ENCODE data around the gene GAK.
"Not testable (repeated sequence)": the region's sequence is repeated elsewhere in the genome, so short reads cannot be mapped to it uniquely, and the experiment has no call there.

GAK gene

DNA sequence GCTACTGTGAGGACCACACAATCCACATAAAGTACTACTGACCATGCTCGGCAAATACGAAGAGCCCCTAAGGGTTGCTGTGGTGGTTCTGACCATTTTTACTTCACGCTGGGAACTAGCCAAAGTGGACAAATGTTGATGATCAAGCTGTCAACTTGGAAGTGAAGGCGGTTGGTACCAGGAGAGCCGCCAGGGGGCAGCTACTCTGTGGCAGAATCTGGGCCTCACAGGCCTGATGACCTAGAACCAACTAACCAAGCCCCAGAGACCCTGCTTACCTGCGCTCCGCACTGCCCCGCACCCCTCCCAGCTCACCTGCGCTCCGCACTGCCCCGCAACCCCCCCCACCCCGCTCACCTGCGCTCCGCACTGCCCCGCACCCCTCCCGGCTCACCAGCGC is 5.6 kb downstream of the GAK start:
- DNase-seq (ENCODE audit: low read depth in 2 of 2): no peak

DNA sequence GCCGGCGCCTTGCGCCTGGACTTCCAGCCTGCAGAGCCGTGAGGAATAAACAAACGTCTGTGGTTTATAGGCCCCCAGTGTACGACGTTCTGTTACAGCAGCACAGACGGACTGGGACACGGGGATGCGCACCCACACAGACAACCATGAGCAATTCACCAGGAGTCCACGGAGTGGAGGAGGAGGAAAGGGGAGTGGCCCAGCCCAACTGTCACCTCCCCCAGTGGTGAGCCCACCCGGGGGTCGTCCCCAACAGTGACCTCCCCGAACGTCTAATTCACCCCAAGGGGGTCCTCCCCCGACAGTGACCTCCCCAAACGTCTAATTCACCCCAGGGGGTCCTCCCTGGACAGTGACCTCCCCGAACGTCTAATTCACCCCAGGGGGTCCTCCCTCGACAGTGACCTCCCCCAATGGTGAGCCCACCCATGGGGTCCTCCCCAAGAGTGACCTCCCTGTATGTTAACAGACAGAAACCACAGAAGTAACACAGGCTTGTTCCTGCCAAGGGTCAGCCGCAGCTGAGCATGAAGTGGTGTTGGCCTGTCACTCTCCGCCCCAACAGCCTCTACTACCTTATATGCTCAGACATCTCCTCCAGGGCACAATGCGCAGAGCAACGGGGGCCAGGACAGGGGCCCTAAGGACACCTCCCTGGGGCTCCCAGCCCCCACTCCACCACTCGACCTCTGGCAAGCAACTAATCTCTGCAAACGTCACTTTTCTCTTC is 6.2 kb downstream of the GAK start:
- no peak for DNase-seq (ENCODE audit: low read depth in 2 of 2)

GRCh38 chr4:925171-925570 is 6.9 kb downstream of the GAK start:
- no peak for DNase-seq (ENCODE audit: low read depth in 2 of 2)

DNA sequence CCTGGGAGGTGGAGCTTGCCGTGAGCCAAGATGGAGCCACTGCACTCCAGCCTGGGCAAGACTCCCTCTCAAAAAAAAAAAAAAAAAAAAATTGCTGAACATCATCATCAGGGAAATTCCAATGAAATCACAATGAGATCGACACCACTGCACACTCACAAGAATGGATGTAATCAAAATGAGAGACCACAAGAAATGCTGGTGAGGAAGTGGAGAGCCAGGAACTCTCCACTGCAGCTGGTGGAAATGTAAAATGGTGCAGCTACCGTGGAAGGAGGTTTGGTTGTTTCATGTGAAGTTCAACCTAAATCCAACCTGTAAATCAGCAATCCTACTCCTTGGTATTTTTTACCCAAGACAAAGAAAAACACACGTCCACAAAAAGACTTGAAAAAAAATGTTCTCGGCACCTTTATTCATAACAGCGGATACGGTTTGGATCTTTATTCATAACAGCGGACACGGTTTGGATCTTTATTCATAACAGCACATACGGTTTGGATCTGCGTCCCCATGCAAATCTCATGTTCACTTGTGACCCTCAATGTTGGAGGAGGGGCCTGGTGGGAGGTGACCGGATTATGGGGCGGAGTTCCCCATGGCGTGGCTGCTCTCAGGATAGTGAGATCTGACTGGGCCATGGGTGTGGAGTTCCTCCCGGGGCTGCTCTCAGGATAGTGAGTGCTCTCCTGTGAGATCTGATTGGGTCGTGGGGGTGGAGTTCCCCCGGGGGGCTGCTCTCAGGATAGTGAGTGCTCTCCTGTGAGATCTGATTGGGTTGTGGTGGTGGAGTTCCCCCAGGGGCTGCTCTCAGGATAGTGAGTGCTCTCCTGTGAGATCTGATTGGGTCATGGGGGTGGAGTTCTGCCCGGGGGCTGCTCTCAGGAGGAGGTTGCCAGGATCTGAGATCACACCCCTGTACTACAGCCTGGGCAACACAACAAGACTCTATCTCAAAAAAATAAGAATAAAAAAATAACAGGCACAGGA is 7.7 kb downstream of the GAK start:
- DNase-seq (ENCODE audit: low read depth in 2 of 2): no peak

- DNase-seq (ENCODE audit: low read depth in 2 of 2): no peak
Measured at GRCh38 chr4:921830-922331, 10.2 kb downstream of the GAK start.

GRCh38 chr4:919004-919680 is 13.0 kb downstream of the GAK start:
- DNase-seq (ENCODE audit: low read depth in 2 of 2): not testable (repeated sequence)

DNA sequence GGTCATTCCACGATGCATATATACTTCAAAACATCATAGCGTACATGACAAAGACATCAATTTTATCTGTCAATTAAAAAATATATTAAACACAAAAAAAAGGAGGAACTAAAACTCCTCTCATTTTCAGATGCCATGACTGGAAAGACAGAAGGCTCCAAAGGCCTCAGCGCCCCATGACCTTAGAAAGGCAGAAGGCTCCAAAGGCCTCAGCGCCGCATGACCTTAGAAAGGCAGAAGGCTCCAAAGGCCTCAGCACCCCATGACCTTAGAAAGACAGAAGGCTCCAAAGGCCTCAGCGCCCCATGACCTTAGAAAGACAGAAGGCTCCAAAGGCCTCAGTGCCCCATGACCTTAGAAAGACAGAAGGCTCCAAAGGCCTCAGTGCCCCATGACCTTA is 13.5 kb downstream of the GAK start:
- not testable (repeated sequence) for DNase-seq (ENCODE audit: low read depth in 2 of 2)

- no peak for DNase-seq (ENCODE audit: low read depth in 2 of 2)
Measured at GRCh38 chr4:917992-918391, 14.1 kb downstream of the GAK start.

DNA sequence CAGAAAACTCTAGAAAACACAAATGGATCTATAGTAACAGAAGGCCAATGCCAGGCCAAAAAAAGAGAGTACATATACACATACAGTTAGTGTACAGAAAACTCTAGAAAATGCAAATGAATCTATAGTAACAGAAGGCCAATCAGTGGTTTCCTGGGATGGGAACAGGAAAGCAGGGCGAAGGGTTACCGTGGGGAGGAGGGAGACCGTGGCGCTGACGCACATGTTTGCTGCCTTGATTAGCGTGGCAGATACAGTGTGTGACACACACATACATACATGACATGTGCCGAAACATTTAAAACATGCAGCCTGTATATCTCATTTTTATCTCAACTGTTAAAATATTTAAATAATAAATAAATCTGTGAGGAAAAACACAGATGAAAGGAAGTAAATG is 14.7 kb downstream of the GAK start:
- no peak for DNase-seq (ENCODE audit: low read depth in 2 of 2)

DNA sequence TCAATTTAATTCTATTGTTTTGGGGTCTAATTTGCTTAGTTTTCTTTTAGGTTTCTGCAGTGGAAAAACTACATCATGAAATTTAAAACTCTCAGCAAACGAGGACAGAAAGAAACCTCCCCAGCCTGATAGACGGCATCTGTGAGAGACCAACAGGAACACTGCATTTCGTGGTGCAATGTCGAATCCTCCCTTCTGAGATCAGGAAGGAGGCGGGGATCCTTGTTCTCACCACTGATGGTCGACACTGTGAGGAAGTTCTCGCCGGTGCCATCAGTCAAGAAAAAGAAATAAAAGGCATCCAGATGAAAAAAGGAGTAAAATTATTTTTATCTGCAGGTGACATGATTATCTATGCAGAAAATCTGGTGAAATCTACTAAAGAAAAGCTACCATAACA is 16.5 kb downstream of the GAK start:
- DNase-seq (ENCODE audit: low read depth in 2 of 2): no peak

DNA sequence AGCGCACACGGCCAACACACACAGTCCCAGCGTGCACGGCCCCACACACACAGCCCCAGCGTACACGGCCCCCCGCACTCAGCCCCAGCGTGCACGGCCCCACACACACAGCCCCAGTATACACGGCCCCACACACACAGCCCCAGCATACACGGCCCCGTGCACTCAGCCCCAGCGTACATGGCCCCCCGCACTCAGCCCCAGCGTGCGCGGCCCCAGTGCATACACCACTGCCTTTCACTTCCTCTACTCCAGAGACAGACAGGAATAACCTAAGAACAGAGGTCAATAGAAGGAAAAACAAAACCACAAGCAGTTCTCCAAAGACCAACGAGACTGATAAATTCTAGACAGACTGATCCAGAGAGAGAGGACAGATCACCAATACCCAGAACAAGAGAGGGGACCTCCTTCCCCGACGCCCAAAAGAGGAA is 17.1 kb downstream of the GAK start:
- no peak for DNase-seq (ENCODE audit: low read depth in 2 of 2)

- DNase-seq (ENCODE audit: low read depth in 2 of 2): no peak
Measured at GRCh38 chr4:914531-914930, 17.6 kb downstream of the GAK start.

- DNase-seq (ENCODE audit: low read depth in 2 of 2): no peak
Measured at GRCh38 chr4:913280-913618, 18.9 kb downstream of the GAK start.

DNA sequence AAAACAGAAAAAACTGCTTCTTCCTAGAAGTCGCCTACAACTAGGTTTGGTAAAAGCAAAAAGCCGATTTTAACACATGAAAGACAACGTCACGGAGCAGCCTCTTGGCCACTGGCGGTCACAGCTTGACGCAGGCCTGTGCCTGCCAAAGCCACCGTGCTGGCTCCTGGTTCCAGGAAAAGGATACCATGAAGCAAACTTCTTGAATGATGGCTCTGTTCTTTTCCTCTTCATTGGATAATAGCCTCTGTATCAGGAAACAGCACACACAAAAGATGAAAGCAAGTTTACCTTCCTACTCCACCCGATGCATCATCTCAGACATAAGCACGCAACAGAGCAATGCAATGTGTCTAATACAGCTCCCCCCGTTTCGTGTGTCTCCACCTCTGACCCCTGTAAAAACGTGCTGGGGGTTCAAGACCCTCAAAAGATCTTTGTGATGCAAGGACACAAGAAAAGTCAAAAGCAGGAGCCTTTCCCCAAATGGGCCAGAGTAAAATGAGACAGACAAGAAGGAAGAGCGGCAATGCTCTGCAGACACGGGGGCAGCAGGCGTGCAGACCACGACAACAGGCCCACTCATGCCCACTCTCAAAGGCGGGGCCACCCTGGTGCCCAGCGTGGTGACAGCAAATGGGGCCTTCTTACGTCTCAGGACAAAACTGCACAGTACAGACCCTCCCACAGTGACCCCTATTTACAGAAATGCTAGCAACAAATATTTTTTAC is 19.4 kb downstream of the GAK start:
- DNase-seq (ENCODE audit: low read depth in 2 of 2): no peak

GRCh38 chr4:911871-912490 is 20.1 kb downstream of the GAK start:
- no peak for DNase-seq (ENCODE audit: low read depth in 2 of 2)

DNA sequence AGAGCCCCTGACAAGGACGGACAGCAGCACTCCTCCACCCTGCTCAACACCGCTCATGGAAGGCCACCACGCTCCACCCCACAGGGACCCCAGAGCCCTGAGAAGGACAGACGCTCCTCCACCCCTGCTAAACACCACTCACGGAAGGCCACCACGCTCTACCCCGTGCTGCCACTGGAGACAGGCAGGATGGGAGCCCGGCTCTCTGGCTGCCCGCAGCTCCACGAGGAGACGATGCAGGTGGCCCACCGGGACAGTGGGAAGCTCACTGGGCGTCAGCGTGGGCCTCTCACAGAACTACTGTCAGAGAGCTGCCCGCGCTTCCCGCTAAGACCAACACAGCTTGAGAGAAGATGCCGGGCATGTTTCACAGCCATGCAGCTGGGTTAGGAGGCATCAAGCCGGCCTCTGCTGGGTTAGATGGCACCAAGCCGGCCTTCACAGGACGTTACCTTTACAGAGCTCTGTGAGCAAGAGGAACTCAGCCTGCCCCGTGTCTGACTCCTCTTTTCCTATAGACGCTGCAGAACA is 20.8 kb downstream of the GAK start:
- DNase-seq (ENCODE audit: low read depth in 2 of 2): no peak

- DNase-seq (ENCODE audit: low read depth in 2 of 2): no peak
Measured at GRCh38 chr4:910366-911091, 21.6 kb downstream of the GAK start.

DNA sequence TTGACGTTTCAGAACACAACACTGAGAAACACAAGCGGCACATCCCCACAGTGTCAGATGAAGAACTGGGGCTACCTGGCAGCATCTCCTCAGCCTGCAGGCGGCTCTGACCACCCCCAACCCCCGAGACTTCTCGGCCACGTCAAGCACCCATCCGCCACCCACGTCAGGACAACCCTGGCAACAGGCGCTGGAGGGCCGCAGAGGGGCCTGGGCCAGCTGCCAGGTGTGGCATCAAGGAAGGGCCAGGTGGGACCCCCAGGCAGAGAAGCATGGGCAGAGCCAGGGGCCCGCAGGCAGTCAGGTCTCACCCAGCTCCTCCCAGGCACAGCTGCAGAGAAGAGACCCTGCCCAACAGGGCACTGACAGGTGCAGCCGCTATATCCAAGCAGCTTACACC is 22.3 kb downstream of the GAK start:
- DNase-seq (ENCODE audit: low read depth in 2 of 2): no peak

DNA sequence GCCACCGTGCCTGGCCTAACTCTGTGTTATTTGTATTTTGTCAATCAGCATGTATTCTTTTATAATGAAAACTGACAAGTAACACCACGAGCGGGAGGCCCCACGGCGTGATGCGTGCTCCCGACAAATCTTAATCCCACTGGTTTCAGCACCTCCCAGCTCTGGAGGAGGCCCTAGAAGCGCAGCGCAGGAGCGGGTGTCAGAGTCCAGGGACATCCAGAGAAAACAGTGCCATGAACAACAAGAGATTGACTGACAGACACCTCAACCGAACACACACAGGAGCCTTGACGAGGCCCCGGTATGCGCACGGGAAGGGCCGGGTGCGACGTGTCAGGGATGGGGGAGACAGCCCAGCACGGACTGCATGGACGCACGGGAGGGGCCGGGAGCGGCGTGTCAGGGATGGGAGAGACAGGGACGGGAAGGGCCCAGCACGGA is 23.0 kb downstream of the GAK start:
- no peak for DNase-seq (ENCODE audit: low read depth in 2 of 2)

Measured in stimulated activated CD8-positive, alpha-beta memory T cell treated with anti-CD3 and anti-CD28 coated beads, Interleukin-2, amount 100 ng/mL, for 1 hour (primary cell).